Measurements from ENCODE around the gene CSF2RB. TPM values are rescaled to one million over a fixed set of nuclear protein-coding genes. Genes with fewer than 3 reads are reported as not detected.

The CSF2RB gene
- total RNA-seq, 1 donor from 2014 or later: 4.2 TPM

- no peak for DNase-seq (ENCODE audit: extremely low spot score in 2 of 2)
- H3K9me3 ChIP-seq: no peaks in the 10 kb centered on the region
- TF ChIP-seq POLR2AphosphoS5 (IDR thresholded peaks at IDR 0.05; ENCODE audit: insufficient read depth in 1 of 2, low read depth in 1 of 2) (no peak), POLR2A (IDR thresholded peaks at IDR 0.05) (no peak), CTCF (IDR thresholded peaks at IDR 0.05) (no peak)
Observed at GRCh38 chr22:36935313-36935610, 21.8 kb downstream of the CSF2RB start.

GRCh38 chr22:36935694-36936093 is 22.3 kb downstream of the CSF2RB start:
- H3K9me3 ChIP-seq: no peaks in the 10 kb centered on the region
- H3K27me3 ChIP-seq: no peaks in the 10 kb centered on the region
- H3K4me1 ChIP-seq: no peaks in the 10 kb centered on the region
- H3K36me3 ChIP-seq: no peaks in the 10 kb centered on the region
- no peak for DNase-seq (ENCODE audit: extremely low spot score in 2 of 2)
- no peak for TF ChIP-seq POLR2AphosphoS5 (IDR thresholded peaks at IDR 0.05; ENCODE audit: insufficient read depth in 1 of 2, low read depth in 1 of 2)
- no peak overlapping the region for H3K27ac ChIP-seq
- H3K4me3 ChIP-seq: no peak overlapping the region
- intact Hi-C loops (cut with DNase I): no loop called here

More at GRCh38 chr22:36935313-36935610, 21.8 kb downstream of the CSF2RB start:
- Histone ChIP-seq H3K36me3 (no peaks in the 10 kb centered on the region), H3K4me1 (no peaks in the 10 kb centered on the region), H3K4me3 (no peak overlapping the region), H3K27me3 (no peaks in the 10 kb centered on the region), H3K27ac (no peak overlapping the region)
- intact Hi-C loops (cut with DNase I): no loop called here

- intact Hi-C loops (cut with DNase I): no loop called here
- no peak overlapping the region for H3K4me3 ChIP-seq
- H3K9me3 ChIP-seq: no peaks in the 10 kb centered on the region
- no peak overlapping the region for H3K27ac ChIP-seq
- H3K27me3 ChIP-seq: no peaks in the 10 kb centered on the region
- H3K36me3 ChIP-seq: no peaks in the 10 kb centered on the region
- no peaks in the 10 kb centered on the region for H3K4me1 ChIP-seq
- no peak for DNase-seq (ENCODE audit: extremely low spot score in 2 of 2)
- TF ChIP-seq CTCF (IDR thresholded peaks at IDR 0.05) (no peak), POLR2AphosphoS5 (IDR thresholded peaks at IDR 0.05; ENCODE audit: insufficient read depth in 1 of 2, low read depth in 1 of 2) (no peak), POLR2A (IDR thresholded peaks at IDR 0.05) (no peak)
Observed at GRCh38 chr22:36936362-36937116, 23.1 kb downstream of the CSF2RB start.

GRCh38 chr22:36937319-36938027 is 24.0 kb downstream of the CSF2RB start:
- DNase-seq (ENCODE audit: extremely low spot score in 2 of 2): peak in 1 of 2 donors; percentile 84
- Histone ChIP-seq H3K27ac (no peak overlapping the region), H3K36me3 (no peaks in the 10 kb centered on the region), H3K9me3 (no peaks in the 10 kb centered on the region), H3K4me1 (no peaks in the 10 kb centered on the region), H3K4me3 (no peak overlapping the region), H3K27me3 (no peaks in the 10 kb centered on the region)
- intact Hi-C loops (cut with DNase I): no loop called here
- TF ChIP-seq CTCF (IDR thresholded peaks at IDR 0.05): no peak
- no peak for TF ChIP-seq POLR2AphosphoS5 (IDR thresholded peaks at IDR 0.05; ENCODE audit: insufficient read depth in 1 of 2, low read depth in 1 of 2)
- TF ChIP-seq POLR2A (IDR thresholded peaks at IDR 0.05): no peak

GRCh38 chr22:36938028-36938425 is 24.6 kb downstream of the CSF2RB start:
- DNase-seq (ENCODE audit: extremely low spot score in 2 of 2): peak in 1 of 2 donors; percentile 74
- H3K36me3 ChIP-seq: no peaks in the 10 kb centered on the region
- H3K4me3 ChIP-seq: no peak overlapping the region
- no peaks in the 10 kb centered on the region for H3K4me1 ChIP-seq
- no peak for TF ChIP-seq POLR2A (IDR thresholded peaks at IDR 0.05)
- TF ChIP-seq POLR2AphosphoS5 (IDR thresholded peaks at IDR 0.05; ENCODE audit: insufficient read depth in 1 of 2, low read depth in 1 of 2): no peak
- no peak for TF ChIP-seq CTCF (IDR thresholded peaks at IDR 0.05)
- no peaks in the 10 kb centered on the region for H3K27me3 ChIP-seq
- intact Hi-C loops (cut with DNase I): no loop called here
- H3K27ac ChIP-seq: no peak overlapping the region
- H3K9me3 ChIP-seq: no peaks in the 10 kb centered on the region
